Osteoblast (primary cell): Measurements from ENCODE around the gene TLE4. TPM values are rescaled to one million over a fixed set of nuclear protein-coding genes. Genes with fewer than 3 reads are reported as not detected.

Source experiments
- DNase-seq: peaks from one replicate; pipeline ENCODE4 v3.0.0; 2011; ENCODE audit warnings: low spot score, mixed read lengths; ENCODE audit not compliant: insufficient read length; ENCODE audit errors: missing footprints
- H2AFZ ChIP-seq: 2 replicates; pipeline ENCODE4 v1.6.0; 2011; ENCODE audit warnings: mild to moderate bottlenecking, low read length
- H3K27ac ChIP-seq: 2 replicates; pipeline ENCODE4 v1.5.1; 2011; ENCODE audit warnings: mild to moderate bottlenecking, low read depth, low read length, moderate library complexity
- H3K27me3 ChIP-seq: 2 replicates; pipeline ENCODE4 v1.6.0; 2012; ENCODE audit warnings: mild to moderate bottlenecking, control low read depth, inconsistent platforms, low read length, moderate library complexity; ENCODE audit not compliant: insufficient read depth
- H3K36me3 ChIP-seq: 2 replicates; pipeline ENCODE4 v1.5.1; 2011; ENCODE audit warnings: mild to moderate bottlenecking, low read length, control low read depth, moderate library complexity; ENCODE audit not compliant: insufficient read depth
- H3K4me1 ChIP-seq: 2 replicates; pipeline ENCODE4 v1.5.1; 2011; ENCODE audit warnings: mild to moderate bottlenecking, low read length, control low read depth, moderate library complexity; ENCODE audit not compliant: insufficient read depth
- H3K4me2 ChIP-seq: 2 replicates; pipeline ENCODE4 v1.6.0; 2011; ENCODE audit warnings: mild to moderate bottlenecking, low read length; ENCODE audit not compliant: insufficient read depth
- H3K4me3 ChIP-seq: fragments of 200-600 bp; sonication (generic); 3 replicates; pipeline ENCODE4 v1.5.1; 2012; ENCODE audit warnings: mild to moderate bottlenecking, low read length, inconsistent platforms; ENCODE audit not compliant: insufficient read depth
- H3K79me2 ChIP-seq: 2 replicates; pipeline ENCODE4 v1.6.0; 2012; ENCODE audit warnings: mild to moderate bottlenecking, low read length, control low read depth, inconsistent platforms; ENCODE audit not compliant: insufficient read depth
- H3K9me3 ChIP-seq: 2 replicates; pipeline ENCODE4 v1.5.1; 2011; ENCODE audit warnings: low read depth, low read length, control low read depth
- H4K20me1 ChIP-seq: 2 replicates; pipeline ENCODE4 v1.6.0; 2012; ENCODE audit warnings: mild to moderate bottlenecking, low read length, control low read depth; ENCODE audit not compliant: insufficient read depth
- total RNA-seq: library from RNA; depleted of rRNA; stranded (reverse); fragments of >200 nt; gene quantifications from 2 replicates; pipeline ENCODE4 v1.2.3, GENCODE V29; 2012
- TF ChIP-seq, protein P1 (sequence below): IDR thresholded peaks from 2 replicates; pipeline ENCODE4 v1.5.1; 2011; ENCODE audit warnings: mild to moderate bottlenecking, low read depth, low read length, moderate library complexity; ENCODE audit errors: extremely low read depth

TLE4 gene
- total RNA-seq, 1 donor = 62.2 TPM

DNA sequence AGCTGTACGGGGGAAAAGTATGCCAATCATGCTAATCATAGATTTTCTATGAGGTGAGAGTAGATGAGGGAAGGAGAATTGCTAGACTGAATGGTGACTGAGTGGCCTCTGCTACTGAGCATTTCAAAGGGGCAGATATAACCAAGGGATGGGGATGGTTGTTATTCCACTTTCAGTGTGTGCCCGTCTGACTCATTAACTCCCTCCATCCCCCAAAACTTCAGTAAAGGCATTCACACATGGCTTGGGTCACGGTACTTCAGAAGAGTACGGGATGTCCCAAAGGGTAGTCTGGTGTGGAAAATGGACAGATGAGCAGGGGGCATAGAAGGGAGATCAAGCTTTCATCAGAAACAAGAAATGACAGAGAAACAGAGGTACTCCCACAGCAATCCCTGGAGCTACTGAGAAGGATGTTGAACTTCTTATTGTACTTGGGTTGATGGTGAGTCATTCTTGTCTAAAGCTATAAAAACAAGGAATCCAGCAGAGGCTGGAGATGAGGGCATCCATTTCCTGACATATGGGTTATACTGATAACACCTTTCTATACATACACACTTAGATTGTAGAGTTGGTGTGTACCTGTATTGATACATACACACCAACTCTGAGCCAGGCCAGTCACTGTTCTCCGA, 8.9 kb upstream of the TLE4 start:
- Histone ChIP-seq H2AFZ (no peak overlapping the region), H3K27ac (no peak overlapping the region), H3K9me3 (no peaks in the 10 kb centered on the region)

DNA sequence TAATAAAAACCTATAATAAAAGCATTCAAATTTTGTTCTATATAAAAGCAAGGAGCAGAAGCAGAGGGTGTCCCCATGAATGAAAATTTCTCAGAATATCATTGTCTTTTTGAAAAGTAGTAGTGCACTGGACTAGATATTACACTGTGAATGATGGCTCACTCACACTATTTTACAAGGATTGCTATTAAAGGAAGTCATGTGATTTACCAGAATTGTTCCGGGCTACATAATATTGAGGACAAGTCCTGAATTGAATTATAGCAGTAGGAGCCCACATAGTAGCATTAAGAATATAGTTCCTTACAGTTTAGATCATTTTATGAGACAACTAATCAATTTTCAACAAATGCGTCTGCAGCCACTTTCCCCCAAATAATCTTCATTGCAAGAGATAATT, 7.7 kb upstream of the TLE4 start:
- DNase-seq = no peak
- Histone ChIP-seq H3K9me3 (no peaks in the 10 kb centered on the region), H2AFZ (no peak overlapping the region), H4K20me1 (no peaks in the 10 kb centered on the region), H3K36me3 (no peaks in the 10 kb centered on the region), H3K79me2 (no peaks in the 10 kb centered on the region), H3K4me3 (no peak overlapping the region), H3K27ac (no peak overlapping the region), H3K27me3 (no peaks in the 10 kb centered on the region), H3K4me2 (no peak overlapping the region), H3K4me1 (no peaks in the 10 kb centered on the region)
- TF ChIP-seq, protein P1, sequence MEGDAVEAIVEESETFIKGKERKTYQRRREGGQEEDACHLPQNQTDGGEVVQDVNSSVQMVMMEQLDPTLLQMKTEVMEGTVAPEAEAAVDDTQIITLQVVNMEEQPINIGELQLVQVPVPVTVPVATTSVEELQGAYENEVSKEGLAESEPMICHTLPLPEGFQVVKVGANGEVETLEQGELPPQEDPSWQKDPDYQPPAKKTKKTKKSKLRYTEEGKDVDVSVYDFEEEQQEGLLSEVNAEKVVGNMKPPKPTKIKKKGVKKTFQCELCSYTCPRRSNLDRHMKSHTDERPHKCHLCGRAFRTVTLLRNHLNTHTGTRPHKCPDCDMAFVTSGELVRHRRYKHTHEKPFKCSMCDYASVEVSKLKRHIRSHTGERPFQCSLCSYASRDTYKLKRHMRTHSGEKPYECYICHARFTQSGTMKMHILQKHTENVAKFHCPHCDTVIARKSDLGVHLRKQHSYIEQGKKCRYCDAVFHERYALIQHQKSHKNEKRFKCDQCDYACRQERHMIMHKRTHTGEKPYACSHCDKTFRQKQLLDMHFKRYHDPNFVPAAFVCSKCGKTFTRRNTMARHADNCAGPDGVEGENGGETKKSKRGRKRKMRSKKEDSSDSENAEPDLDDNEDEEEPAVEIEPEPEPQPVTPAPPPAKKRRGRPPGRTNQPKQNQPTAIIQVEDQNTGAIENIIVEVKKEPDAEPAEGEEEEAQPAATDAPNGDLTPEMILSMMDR = no peak

More for the DNA sequence above, 8.9 kb upstream of the TLE4 start:
- H3K79me2 ChIP-seq = no peaks in the 10 kb centered on the region
- H3K4me1 ChIP-seq = no peaks in the 10 kb centered on the region
- H3K4me2 ChIP-seq = no peak overlapping the region
- H3K27me3 ChIP-seq = no peaks in the 10 kb centered on the region
- TF ChIP-seq, protein P1 = no peak
- H3K36me3 ChIP-seq = no peaks in the 10 kb centered on the region
- DNase-seq = peak; percentile 44
- no peak overlapping the region for H3K4me3 ChIP-seq
- no peaks in the 10 kb centered on the region for H4K20me1 ChIP-seq

DNA sequence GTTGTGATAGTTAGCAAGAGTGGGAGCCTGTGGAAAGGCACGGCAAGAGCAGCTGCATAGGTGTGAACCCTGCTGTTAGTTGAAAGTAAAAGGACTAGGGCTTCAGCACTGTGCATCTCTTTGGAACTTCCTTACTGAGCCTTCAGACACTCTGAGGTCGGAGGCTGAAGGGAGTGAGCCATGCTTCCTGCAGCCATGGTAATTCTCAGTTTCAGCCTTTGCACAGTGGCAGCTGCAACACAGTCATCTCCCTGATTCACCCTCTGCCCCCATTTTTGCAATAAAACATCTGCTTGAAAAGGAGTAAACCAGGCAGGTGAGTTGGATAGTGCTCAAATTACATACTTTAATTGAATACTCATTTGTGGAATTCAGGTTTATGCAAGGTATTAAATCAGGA, 6.5 kb upstream of the TLE4 start:
- H3K79me2 ChIP-seq = no peaks in the 10 kb centered on the region
- DNase-seq = no peak
- no peak overlapping the region for H3K4me3 ChIP-seq
- no peaks in the 10 kb centered on the region for H3K36me3 ChIP-seq
- H2AFZ ChIP-seq = no peak overlapping the region
- H3K9me3 ChIP-seq = no peaks in the 10 kb centered on the region
- TF ChIP-seq, protein P1 = no peak
- H3K4me2 ChIP-seq = no peak overlapping the region
- H3K4me1 ChIP-seq = peaks cover 3% of the 10 kb centered on the region
- H3K27me3 ChIP-seq = no peaks in the 10 kb centered on the region
- no peak overlapping the region for H3K27ac ChIP-seq
- H4K20me1 ChIP-seq = no peaks in the 10 kb centered on the region

GRCh38 chr9:79567671-79568098, 4.1 kb upstream of the TLE4 start:
- Histone ChIP-seq H3K27ac (no peak overlapping the region), H3K4me2 (no peak overlapping the region), H3K27me3 (no peaks in the 10 kb centered on the region), H3K79me2 (peaks cover 2% of the 10 kb centered on the region), H3K36me3 (no peaks in the 10 kb centered on the region), H4K20me1 (no peaks in the 10 kb centered on the region), H3K4me3 (no peak overlapping the region), H2AFZ (no peak overlapping the region), H3K4me1 (peaks cover 3% of the 10 kb centered on the region), H3K9me3 (no peaks in the 10 kb centered on the region)
- peak; percentile 18 for DNase-seq
- TF ChIP-seq, protein P1 = no peak
